ENCODE data around the gene RNF112.
A peak's percentile ranks its signal among the peaks of the same experiment; 100 is the strongest.
"Not testable (repeated sequence)": the region's sequence is repeated elsewhere in the genome, so short reads cannot be mapped to it uniquely, and the experiment has no call there.

The RNF112 gene

GRCh38 chr17:19457830-19458271 lies 46.8 kb downstream of the RNF112 start:
- DNase-seq: peak in 2 of 42 donors; percentile 25 to 26
- intact Hi-C loops (cut with DNase I): no loop called here

- intact Hi-C loops (cut with DNase I): not testable (repeated sequence)
- DNase-seq: peak in 2 of 42 donors; percentile 3 to 22
These were observed 47.4 kb downstream of the RNF112 start for GRCh38 chr17:19458481-19458880.

GRCh38 chr17:19459018-19459655 lies 48.1 kb downstream of the RNF112 start:
- peak in 2 of 42 donors; percentile 20 to 24 for DNase-seq
- intact Hi-C loops (cut with DNase I): not testable (repeated sequence)

- peak in 40 of 42 donors; percentile 8 to 89 (median 63) for DNase-seq
- intact Hi-C loops (cut with DNase I): no loop called here
These were observed 49.7 kb downstream of the RNF112 start for GRCh38 chr17:19460700-19461099.

- intact Hi-C loops (cut with DNase I): no loop called here
- DNase-seq: peak in 28 of 42 donors; percentile 4 to 83 (median 42)
These were observed 50.1 kb downstream of the RNF112 start for GRCh38 chr17:19461116-19461515.

DNA sequence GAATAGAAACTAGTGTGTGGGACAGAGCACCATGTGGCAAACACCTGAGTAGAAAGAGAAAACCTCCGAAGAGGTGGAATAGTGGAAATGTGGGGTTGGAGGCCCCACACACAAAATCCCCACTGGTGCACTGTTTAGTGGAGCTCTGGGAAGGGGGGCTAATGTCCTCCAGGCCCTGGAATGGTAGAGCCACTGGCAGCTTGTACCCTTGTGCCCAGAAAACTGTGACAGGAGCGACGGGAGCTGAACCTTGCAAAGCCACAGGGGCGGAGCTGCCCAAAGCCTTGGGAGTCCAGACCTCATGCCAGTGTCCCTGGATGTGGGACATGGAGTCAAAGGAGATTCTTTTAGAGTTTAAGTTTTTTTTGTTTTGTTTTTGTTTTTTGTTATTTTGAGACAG lies 50.6 kb downstream of the RNF112 start:
- intact Hi-C loops (cut with DNase I): no loop called here
- peak in 2 of 42 donors; percentile 9 to 32 for DNase-seq

DNA sequence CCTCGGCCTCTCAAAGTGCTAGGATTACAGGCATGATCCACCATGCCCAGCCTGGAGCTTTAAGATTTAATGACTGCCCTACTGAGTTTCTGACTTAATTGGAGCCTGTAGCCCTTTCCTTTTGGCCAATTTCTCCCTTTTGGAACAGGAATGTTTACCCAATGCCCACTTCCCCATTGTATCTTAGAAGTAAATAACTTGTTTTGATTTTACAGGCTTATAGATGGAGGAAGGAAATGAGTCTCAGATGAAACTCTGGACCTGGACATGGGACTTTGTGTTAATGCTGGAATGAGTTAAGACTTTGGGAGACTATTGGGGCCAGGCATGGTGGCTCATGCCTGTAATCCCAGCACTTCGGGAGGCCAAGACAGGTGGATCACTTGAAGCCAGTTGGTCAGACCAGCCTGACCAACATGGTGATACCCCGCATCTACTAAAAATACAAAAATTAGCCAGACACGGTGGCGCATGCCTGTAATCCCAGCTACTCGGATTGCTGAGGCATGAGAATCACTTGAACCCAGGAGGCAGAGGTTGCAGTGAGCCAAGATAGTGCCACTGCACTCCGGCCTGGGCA lies 51.5 kb downstream of the RNF112 start:
- intact Hi-C loops (cut with DNase I): not testable (repeated sequence)
- DNase-seq: peak in 2 of 42 donors; percentile 3 to 22

GRCh38 chr17:19464031-19465026 lies 53.3 kb downstream of the RNF112 start:
- peak in 6 of 42 donors; percentile 14 to 61 (median 34) for DNase-seq
- intact Hi-C loops (cut with DNase I): no loop called here

All from head of caudate nucleus (tissue), 42 donors.